HG03442 (cell line): ENCODE results near the gene KRT5.
"Not testable (repeated sequence)": the region's sequence is repeated elsewhere in the genome, so short reads cannot be mapped to it uniquely, and the experiment has no call there.

Experiments
- ATAC-seq: cut with Tn5 transposase; IDR thresholded peaks from one replicate; pipeline ENCODE4 v1.9.1; 2021; ENCODE audit warnings: mild to moderate bottlenecking, moderate library complexity; ENCODE audit not compliant: unreplicated experiment

KRT5 gene

GRCh38 chr12:52497975-52498374, 22.2 kb downstream of the KRT5 start:
- ATAC-seq, result no peak

GRCh38 chr12:52496590-52497071, 23.6 kb downstream of the KRT5 start:
- no peak for ATAC-seq

GRCh38 chr12:52496054-52496453, 24.1 kb downstream of the KRT5 start:
- ATAC-seq, result no peak

- no peak for ATAC-seq
These were observed 24.8 kb downstream of the KRT5 start for GRCh38 chr12:52495389-52495788.

GRCh38 chr12:52494518-52494917, 25.7 kb downstream of the KRT5 start:
- no peak for ATAC-seq

- no peak for ATAC-seq
These were observed 26.1 kb downstream of the KRT5 start for GRCh38 chr12:52494100-52494499.

GRCh38 chr12:52493172-52493571, 27.0 kb downstream of the KRT5 start, which contains the start of gene KRT6A:
KRT6A (minus strand) TSS chr12:52493257; CDS start chr12:52493188, 69 bp downstream.
- ATAC-seq, result no peak

GRCh38 chr12:52492405-52492804, 27.8 kb downstream of the KRT5 start:
- ATAC-seq, result not testable (repeated sequence)

- not testable (repeated sequence) for ATAC-seq
These were observed 28.7 kb downstream of the KRT5 start for GRCh38 chr12:52491495-52491894.

- no peak for ATAC-seq
These were observed 31.5 kb downstream of the KRT5 start for GRCh38 chr12:52488736-52489135.

GRCh38 chr12:52487744-52488443, 32.3 kb downstream of the KRT5 start:
- not testable (repeated sequence) for ATAC-seq

- ATAC-seq, result no peak
These were observed 33.0 kb downstream of the KRT5 start for GRCh38 chr12:52487211-52487610.

- ATAC-seq, result no peak
These were observed 33.8 kb downstream of the KRT5 start for GRCh38 chr12:52486166-52487105.

- no peak for ATAC-seq
These were observed 40.1 kb downstream of the KRT5 start for GRCh38 chr12:52480073-52480472.

GRCh38 chr12:52477651-52478050, 42.5 kb downstream of the KRT5 start:
- no peak for ATAC-seq

GRCh38 chr12:52474212-52474611, 46.0 kb downstream of the KRT5 start:
- no peak for ATAC-seq

- ATAC-seq, result no peak
These were observed 46.4 kb downstream of the KRT5 start, which contains the start of gene KRT6C for GRCh38 chr12:52473768-52474167. KRT6C (minus strand) TSS chr12:52473805; CDS start chr12:52473737, 68 bp downstream.

GRCh38 chr12:52469853-52470252, 50.3 kb downstream of the KRT5 start:
- no peak for ATAC-seq

GRCh38 chr12:52464897-52465296, 55.3 kb downstream of the KRT5 start:
- no peak for ATAC-seq
